GM12878 (cell line): ENCODE results near the gene ANKS1A.
"Not testable (repeated sequence)": the region's sequence is repeated elsewhere in the genome, so short reads cannot be mapped to it uniquely, and the experiment has no call there.

Experiments
- ATF7 ChIP-seq: fragments of 450-650 bp; IDR thresholded peaks from 2 replicates; pipeline ENCODE4 v1.6.1; 2016; ENCODE audit warnings: low read depth, mild to moderate bottlenecking
- CBX3 ChIP-seq: fragments of 200-600 bp; sonication (generic); IDR thresholded peaks from 2 replicates; pipeline ENCODE4 v1.6.1; 2016; ENCODE audit warnings: low read depth, borderline replicate concordance
- ZNF274 ChIP-seq: IDR thresholded peaks from one replicate; pipeline ENCODE4 v1.8.0; 2011; ENCODE audit not compliant: insufficient read length, insufficient read depth
- TF ChIP-seq, protein P1 (sequence below): IDR thresholded peaks from 2 replicates; pipeline ENCODE4 v1.6.1; 2011; ENCODE audit warnings: mild to moderate bottlenecking, low read depth, low read length, moderate library complexity; ENCODE audit not compliant: insufficient replicate concordance
- TF ChIP-seq, protein P2 (sequence below), 3 experiments: IDR thresholded peaks in 2 of 3; conservative IDR thresholded peaks in 1 of 3; 2 replicates each; pipeline ENCODE4 v1.5.1; 2011; ENCODE audit warnings: low read depth in 3 of 3, low read length in 3 of 3, mild to moderate bottlenecking in 3 of 3, control low read depth in 2 of 3, moderate library complexity in 2 of 3, inconsistent platforms in 1 of 3, mixed read lengths in 1 of 3; ENCODE audit not compliant: control insufficient read depth in 2 of 3, insufficient read depth in 1 of 3; ENCODE audit errors: extremely low read depth in 1 of 3

DNA sequence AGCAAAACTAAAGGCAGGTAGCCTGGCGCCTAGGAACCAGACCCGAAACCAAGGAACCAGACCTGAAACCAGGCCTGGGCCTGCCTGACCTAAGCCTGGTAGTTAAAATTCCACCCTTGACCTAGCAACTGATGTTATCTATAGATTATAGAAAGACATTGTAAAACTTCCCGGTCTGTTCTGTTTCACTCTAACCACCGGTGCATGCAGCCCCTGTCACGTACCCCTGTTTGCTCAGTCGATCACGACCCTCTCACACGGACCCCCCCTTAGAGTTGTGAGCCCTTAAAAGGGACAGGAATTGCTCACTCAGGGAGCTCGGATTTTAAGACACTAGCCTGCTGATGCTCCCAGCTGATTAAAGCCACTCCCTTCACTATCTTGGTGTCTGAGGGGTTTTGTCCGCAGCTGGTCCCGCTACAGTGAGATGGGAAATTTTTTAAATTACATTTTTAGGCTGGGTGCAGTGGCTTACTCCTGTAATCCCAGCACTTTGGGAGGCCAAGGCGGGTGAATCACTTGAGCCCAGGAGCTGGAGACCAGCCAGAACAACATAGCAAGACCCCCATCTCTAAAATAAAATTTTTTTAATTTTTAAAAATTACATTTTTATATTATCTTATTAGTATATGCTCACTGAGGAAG lies 115.0 kb downstream of the ANKS1A start:
- TF ChIP-seq, protein P1, sequence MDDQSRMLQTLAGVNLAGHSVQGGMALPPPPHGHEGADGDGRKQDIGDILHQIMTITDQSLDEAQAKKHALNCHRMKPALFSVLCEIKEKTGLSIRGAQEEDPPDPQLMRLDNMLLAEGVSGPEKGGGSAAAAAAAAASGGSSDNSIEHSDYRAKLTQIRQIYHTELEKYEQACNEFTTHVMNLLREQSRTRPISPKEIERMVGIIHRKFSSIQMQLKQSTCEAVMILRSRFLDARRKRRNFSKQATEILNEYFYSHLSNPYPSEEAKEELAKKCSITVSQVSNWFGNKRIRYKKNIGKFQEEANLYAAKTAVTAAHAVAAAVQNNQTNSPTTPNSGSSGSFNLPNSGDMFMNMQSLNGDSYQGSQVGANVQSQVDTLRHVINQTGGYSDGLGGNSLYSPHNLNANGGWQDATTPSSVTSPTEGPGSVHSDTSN: not testable (repeated sequence)
- not testable (repeated sequence) for TF ChIP-seq CBX3, ZNF274, ATF7
- TF ChIP-seq, protein P2, sequence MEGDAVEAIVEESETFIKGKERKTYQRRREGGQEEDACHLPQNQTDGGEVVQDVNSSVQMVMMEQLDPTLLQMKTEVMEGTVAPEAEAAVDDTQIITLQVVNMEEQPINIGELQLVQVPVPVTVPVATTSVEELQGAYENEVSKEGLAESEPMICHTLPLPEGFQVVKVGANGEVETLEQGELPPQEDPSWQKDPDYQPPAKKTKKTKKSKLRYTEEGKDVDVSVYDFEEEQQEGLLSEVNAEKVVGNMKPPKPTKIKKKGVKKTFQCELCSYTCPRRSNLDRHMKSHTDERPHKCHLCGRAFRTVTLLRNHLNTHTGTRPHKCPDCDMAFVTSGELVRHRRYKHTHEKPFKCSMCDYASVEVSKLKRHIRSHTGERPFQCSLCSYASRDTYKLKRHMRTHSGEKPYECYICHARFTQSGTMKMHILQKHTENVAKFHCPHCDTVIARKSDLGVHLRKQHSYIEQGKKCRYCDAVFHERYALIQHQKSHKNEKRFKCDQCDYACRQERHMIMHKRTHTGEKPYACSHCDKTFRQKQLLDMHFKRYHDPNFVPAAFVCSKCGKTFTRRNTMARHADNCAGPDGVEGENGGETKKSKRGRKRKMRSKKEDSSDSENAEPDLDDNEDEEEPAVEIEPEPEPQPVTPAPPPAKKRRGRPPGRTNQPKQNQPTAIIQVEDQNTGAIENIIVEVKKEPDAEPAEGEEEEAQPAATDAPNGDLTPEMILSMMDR (IDR thresholded peaks at IDR 0.05 in 2 of 3, conservative IDR thresholded peaks at IDR 0.05 in 1 of 3; ENCODE audit: control insufficient read depth in 2 of 3, extremely low read depth in 1 of 3, insufficient read depth in 1 of 3, low read depth in 3 of 3, low read length in 3 of 3): not testable (repeated sequence)
